Upper lobe of left lung (tissue), 6 donors: ENCODE data around the gene CPM. TPM values are rescaled to one million over a fixed set of nuclear protein-coding genes. Genes with fewer than 3 reads are reported as not detected.
"Not testable (repeated sequence)": the region's sequence is repeated elsewhere in the genome, so short reads cannot be mapped to it uniquely, and the experiment has no call there.

Experiments used
- ATAC-seq, 2 donors: fragments of 200-7000 bp; cut with Tn5 transposase; one replicate each; pipeline ENCODE4 v1.9.1; 2022; ENCODE audit warnings: mild to moderate bottlenecking in 2 of 2, moderate library complexity in 2 of 2; ENCODE audit not compliant: low FRiP score in 2 of 2
- DNase-seq, 2 donors: peaks; one replicate each; pipeline ENCODE4 v3.0.0-alpha.2; 2019 to 2020
- H3K27ac ChIP-seq, 4 donors: fragments of 200-600 bp; sonication (generic); one replicate each; pipeline ENCODE4 v1.5.1; 2016 to 2019
- H3K27me3 ChIP-seq, 4 donors: fragments of 200-600 bp; sonication (generic); one replicate each; pipeline ENCODE4 v1.5.1; 2017 to 2019
- H3K36me3 ChIP-seq, 4 donors: fragments of 200-600 bp; sonication (generic); one replicate each; pipeline ENCODE4 v1.5.1; 2016 to 2019
- H3K4me1 ChIP-seq, 4 donors: fragments of 200-600 bp; sonication (generic); one replicate each; pipeline ENCODE4 v1.5.1; 2018 to 2019
- H3K4me3 ChIP-seq, 4 donors: fragments of 200-600 bp; sonication (generic); one replicate each; pipeline ENCODE4 v1.5.1; 2017 to 2019; ENCODE audit warnings: mild to moderate bottlenecking in 2 of 4, moderate library complexity in 1 of 4
- H3K9me3 ChIP-seq, 4 donors: fragments of 200-600 bp; sonication (generic); one replicate each; pipeline ENCODE4 v1.5.1; 2018 to 2019
- EP300 ChIP-seq, 4 donors: sonication (generic); formaldehyde crosslinking; IDR thresholded peaks; one replicate each; pipeline ENCODE4 v1.5.1; 2017; ENCODE audit warnings: antibody characterized with exemption in 4 of 4, control low read depth in 2 of 4
- POLR2A ChIP-seq, 4 donors: fragments of 450-650 bp; IDR thresholded peaks; one replicate each; pipeline ENCODE4 v1.5.1; 2016 to 2017; ENCODE audit warnings: antibody characterized with exemption in 4 of 4, mild to moderate bottlenecking in 2 of 4
- POLR2AphosphoS5 ChIP-seq, 2 donors: sonication (generic); formaldehyde crosslinking; IDR thresholded peaks; one replicate each; pipeline ENCODE4 v1.5.1; 2017; ENCODE audit warnings: antibody characterized with exemption in 2 of 2
- WGBS, 2 donors: methylation state at CpG; one replicate each; pipeline ENCODE4 v1.1.5; 2017 to 2018; 5-methylcytosine and 5-hydroxymethylcytosine counted together
- total RNA-seq, 6 donors: library from RNA; depleted of rRNA in 4 of 6; stranded (reverse); fragments of >200 nt in 4 of 6; gene quantifications; one replicate each; pipeline versions ENCODE4 v1.1.0 to v1.2.1, GENCODE V29; 2016 to 2021
- TF ChIP-seq, protein P1 (sequence below), 6 experiments: fragments of 450-650 bp in 4 of 6; fragments of 200-600 bp in 2 of 6; sonication (generic) in 2 of 6; IDR thresholded peaks; one replicate each; pipeline ENCODE4 v1.5.1; 2016 to 2019; ENCODE audit warnings: antibody characterized with exemption in 6 of 6
- donor health status: DM: no; HTN: no; CAD: no; lungs with moderate emphysema.
- donor health status: DM: no; HTN: yes; CAD: no; lungs with severe emphysema.

Gene CPM
- total RNA-seq, 6 donors from 2014 or later, result 143 to 393 (median 303) TPM

DNA sequence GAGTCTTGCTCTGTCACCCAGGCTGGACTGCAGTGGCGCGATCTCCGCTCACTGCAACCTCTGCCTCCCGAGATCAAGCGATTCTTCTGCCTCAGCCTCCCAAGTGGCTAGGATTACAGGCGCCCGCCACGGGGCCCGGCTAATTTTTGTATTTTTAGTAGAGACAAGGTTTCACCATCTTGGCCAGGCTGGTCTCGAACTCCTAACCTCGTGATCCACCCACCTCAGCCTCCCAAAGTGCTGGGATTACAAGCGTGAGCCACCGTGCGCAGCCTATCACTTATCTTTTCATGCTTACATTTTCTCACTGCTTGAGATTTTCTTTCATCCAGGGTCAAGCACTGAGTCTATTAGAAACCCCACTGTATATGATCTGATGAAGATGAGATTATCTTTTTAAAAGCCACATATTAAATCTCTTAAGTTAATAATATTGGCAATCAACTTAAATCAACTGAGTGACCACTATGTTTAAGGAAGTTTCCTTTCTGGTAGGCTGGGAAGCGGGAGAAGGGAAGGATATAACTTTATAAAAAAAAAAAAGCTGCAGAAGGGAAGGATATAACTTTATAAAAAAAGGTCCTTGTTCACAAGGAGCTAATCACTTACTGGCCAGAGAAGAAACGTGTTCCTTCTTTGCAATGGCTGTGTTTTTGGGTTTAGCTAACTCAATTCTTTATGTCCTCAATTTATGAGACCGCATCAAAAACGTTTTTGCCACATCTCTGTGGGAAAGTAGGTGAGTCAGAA is 126.3 kb downstream of the CPM start:
- peaks cover 8 to 28% (median 18%) of the 10 kb centered on the region in 4 donors for H3K4me1 ChIP-seq
- no peak for TF ChIP-seq POLR2AphosphoS5 (IDR thresholded peaks at IDR 0.05)
- no peak for TF ChIP-seq POLR2A (IDR thresholded peaks at IDR 0.05)
- no peak for TF ChIP-seq EP300 (IDR thresholded peaks at IDR 0.05)
- TF ChIP-seq, protein P1, sequence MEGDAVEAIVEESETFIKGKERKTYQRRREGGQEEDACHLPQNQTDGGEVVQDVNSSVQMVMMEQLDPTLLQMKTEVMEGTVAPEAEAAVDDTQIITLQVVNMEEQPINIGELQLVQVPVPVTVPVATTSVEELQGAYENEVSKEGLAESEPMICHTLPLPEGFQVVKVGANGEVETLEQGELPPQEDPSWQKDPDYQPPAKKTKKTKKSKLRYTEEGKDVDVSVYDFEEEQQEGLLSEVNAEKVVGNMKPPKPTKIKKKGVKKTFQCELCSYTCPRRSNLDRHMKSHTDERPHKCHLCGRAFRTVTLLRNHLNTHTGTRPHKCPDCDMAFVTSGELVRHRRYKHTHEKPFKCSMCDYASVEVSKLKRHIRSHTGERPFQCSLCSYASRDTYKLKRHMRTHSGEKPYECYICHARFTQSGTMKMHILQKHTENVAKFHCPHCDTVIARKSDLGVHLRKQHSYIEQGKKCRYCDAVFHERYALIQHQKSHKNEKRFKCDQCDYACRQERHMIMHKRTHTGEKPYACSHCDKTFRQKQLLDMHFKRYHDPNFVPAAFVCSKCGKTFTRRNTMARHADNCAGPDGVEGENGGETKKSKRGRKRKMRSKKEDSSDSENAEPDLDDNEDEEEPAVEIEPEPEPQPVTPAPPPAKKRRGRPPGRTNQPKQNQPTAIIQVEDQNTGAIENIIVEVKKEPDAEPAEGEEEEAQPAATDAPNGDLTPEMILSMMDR (IDR thresholded peaks at IDR 0.05), result no peak
- H3K36me3 ChIP-seq, result peaks cover 0 to 18% (median 8%) of the 10 kb centered on the region in 4 donors
- no peaks in the 10 kb centered on the region for H3K27me3 ChIP-seq
- H3K9me3 ChIP-seq, result no peaks in the 10 kb centered on the region
- H3K27ac ChIP-seq, result peak overlapping the region; percentile 96 to 99 (median 97)
- DNase-seq (peak in 1 of 2 donors; percentile 45), ATAC-seq (no peak)
- WGBS, 2 donors, result 85 to 86% methylated on average over 18 of the region's 18 CpGs
- peak overlapping the region in 3 of 4 donors; percentile 71 to 90 (median 80) for H3K4me3 ChIP-seq

DNA sequence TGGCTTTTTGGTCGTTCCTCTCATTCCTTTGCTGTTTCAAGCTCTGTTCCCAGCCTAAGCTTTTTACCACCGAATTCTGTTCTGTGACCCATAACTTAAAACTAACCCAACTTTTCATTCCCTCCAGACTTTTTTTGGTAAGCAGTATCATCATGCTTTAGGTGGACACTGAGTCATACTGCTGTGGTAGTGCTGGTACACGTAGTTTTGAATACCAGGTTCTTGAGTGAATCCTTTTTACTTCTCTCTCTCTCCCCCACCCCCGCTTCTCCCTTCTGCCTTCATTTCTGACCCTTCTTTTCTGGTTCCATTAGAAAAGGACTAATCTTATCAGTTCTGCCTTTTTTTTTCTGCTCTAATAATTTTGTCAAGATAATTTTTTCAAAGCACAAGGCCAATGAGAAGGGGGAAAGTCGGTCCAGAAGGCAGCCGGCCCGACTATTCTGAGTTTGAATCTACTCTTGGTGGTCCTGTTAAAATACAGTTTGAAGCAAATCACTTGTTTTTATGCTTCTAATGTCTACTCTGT is 127.3 kb downstream of the CPM start:
- no peak overlapping the region for H3K4me3 ChIP-seq
- no peaks in the 10 kb centered on the region for H3K9me3 ChIP-seq
- DNase-seq (no peak), ATAC-seq (no peak)
- WGBS, 2 donors, result 91 to 93% methylated on average over 7 of the region's 7 CpGs
- TF ChIP-seq, protein P1 (IDR thresholded peaks at IDR 0.05), result no peak
- TF ChIP-seq POLR2AphosphoS5 (IDR thresholded peaks at IDR 0.05) (no peak), EP300 (IDR thresholded peaks at IDR 0.05) (no peak), POLR2A (IDR thresholded peaks at IDR 0.05) (no peak)
- H3K36me3 ChIP-seq, result peaks cover 0 to 10% (median 7%) of the 10 kb centered on the region in 4 donors
- H3K27ac ChIP-seq, result no peak overlapping the region
- peaks cover 2 to 21% (median 10%) of the 10 kb centered on the region in 4 donors for H3K4me1 ChIP-seq
- H3K27me3 ChIP-seq, result no peaks in the 10 kb centered on the region

DNA sequence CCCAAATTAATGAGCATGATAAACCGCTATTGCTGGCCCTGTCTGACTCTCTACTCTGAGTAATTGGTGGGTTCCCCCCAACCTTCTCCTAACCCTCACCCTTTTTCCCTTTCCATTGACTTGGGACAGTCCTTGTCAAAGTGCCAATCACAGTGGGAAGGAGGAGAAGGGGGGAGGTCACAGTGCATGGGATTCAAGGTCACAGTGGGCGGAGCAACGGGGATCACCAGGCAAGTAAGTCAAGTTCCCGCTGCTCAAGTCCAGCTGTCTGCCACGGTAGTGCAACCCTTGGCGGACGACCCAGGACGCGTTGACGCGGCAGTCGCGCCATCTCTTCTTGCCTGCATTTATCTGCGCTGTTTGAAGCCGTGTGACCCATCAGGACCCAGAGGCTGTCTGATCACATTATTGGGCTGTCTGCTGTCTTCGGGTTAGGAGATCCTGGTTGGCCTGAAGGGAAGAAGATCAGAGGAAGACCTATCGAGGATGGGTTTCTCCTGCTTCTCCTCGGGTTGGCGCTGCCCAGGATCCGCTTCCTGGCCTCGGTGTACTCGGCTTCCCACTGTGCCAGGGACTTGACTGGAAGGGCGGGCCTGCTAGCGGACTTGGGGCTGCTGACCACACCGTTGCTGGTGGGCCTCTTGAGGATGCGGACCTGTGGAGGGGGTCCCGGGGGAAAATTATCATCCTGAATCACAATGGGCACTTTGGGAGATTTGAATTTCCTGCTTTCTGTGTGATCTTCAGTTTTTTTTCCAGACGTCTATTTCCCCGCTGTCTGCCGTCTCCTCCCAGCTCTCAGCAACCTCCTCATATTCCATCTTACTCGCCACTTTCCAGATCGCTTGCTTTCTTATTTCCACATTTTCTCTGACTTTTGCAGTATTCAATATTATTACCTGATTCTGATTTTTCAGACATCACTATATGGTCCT is 128.0 kb downstream of the CPM start:
- 80 to 84% methylated on average over 22 to 29 of the region's 32 CpGs for WGBS, 2 donors
- Histone ChIP-seq H3K27ac (peak overlapping the region in 1 of 4 donors; percentile 56), H3K4me1 (peaks cover 0 to 14% (median 7%) of the 10 kb centered on the region in 4 donors), H3K9me3 (no peaks in the 10 kb centered on the region), H3K36me3 (peaks cover 0 to 4% (median 3%) of the 10 kb centered on the region in 4 donors), H3K4me3 (no peak overlapping the region), H3K27me3 (no peaks in the 10 kb centered on the region)
- peak in 1 of 2 donors; percentile 62 for DNase-seq
- no peak for ATAC-seq
- no peak for TF ChIP-seq POLR2A (IDR thresholded peaks at IDR 0.05)
- TF ChIP-seq, protein P1 (IDR thresholded peaks at IDR 0.05), result no peak
- TF ChIP-seq EP300 (IDR thresholded peaks at IDR 0.05), result no peak
- no peak for TF ChIP-seq POLR2AphosphoS5 (IDR thresholded peaks at IDR 0.05)

DNA sequence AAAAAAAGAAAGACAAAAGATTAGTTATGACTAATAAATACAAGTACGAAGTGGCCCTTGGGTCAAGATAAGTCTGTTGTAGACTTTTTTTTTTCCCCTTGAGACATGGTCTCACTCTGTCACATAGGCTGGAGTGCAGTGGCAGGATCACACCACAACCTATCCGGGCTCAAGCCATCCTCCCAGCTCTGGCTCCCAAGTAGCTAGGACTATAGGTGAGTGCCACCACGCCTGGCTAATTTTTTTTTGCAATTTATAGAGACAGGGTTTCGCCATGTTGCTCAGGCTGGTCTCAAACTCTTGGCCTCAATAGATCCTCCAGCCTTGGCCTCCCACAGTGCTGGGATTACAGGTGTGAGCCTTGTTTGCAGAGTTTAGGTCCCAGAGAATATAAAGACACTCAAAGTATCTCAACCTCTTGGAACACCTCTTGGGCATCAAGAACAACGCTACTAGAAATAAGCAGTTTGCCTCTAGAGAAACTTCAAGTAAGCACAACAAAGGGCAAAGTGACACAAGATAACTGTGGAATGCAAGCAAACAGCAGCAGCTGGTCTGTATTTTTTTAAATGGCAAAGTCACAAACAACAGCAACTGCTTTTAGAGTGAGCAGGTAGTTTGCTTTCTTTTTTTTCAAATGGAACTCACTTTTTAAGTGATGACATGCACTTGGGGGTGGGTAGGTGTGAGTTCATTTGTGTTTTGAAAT is 128.9 kb downstream of the CPM start:
- H3K27ac ChIP-seq, result peak overlapping the region in 1 of 4 donors; percentile 43
- no peak overlapping the region for H3K4me3 ChIP-seq
- 92% methylated on average over 5 of the region's 5 CpGs for WGBS, 2 donors
- H3K36me3 ChIP-seq, result no peaks in the 10 kb centered on the region
- H3K27me3 ChIP-seq, result no peaks in the 10 kb centered on the region
- ATAC-seq (no peak), DNase-seq (no peak)
- H3K9me3 ChIP-seq, result no peaks in the 10 kb centered on the region
- no peak for TF ChIP-seq POLR2A (IDR thresholded peaks at IDR 0.05)
- TF ChIP-seq POLR2AphosphoS5 (IDR thresholded peaks at IDR 0.05), result no peak
- TF ChIP-seq, protein P1 (IDR thresholded peaks at IDR 0.05), result no peak
- no peak for TF ChIP-seq EP300 (IDR thresholded peaks at IDR 0.05)
- H3K4me1 ChIP-seq, result peaks cover 0 to 8% (median 5%) of the 10 kb centered on the region in 4 donors

DNA sequence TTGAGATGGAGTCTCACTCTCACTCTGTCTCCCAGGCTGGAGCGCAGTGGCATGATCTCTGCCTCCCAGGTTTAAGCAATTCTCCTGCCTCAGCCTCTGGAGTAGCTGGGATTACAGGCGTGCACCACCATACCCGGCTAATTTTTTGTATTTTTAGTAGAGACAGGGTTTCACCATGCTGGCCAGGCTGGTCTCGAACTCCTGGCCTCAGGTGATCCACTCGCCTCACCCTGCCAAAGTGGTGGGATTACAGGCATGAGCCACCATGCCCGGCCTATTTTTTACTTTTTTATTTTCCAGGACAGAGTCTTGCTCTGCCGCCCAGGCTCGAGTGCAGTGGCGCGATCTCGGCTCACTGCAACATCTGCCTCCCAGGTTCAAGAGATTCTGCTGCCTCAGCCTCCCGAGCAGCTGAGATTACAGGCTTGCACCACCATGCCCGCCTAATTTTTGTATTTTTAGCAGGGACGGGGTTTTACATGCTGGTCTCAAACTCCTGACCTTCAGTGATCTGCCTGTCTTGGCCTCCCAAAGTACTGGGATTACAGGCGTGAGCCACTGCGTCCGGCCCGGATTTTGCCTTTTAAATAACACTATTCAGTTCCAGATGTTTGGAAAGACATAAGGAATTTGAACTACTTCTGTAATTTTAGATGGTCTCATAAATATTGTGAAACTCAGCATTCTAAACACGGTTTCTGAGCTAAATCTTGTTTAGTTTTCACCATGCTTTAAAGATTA is 129.9 kb downstream of the CPM start:
- ATAC-seq, H3K27me3 ChIP-seq, H3K4me3 ChIP-seq, H3K36me3 ChIP-seq, H3K9me3 ChIP-seq, H3K4me1 ChIP-seq: not testable (repeated sequence)
- 92 to 93% methylated on average over 19 of the region's 19 CpGs for WGBS, 2 donors
- H3K27ac ChIP-seq, result peak overlapping the region in 1 of 4 donors; percentile 43
- peak in 1 of 2 donors; percentile 39 for DNase-seq

DNA sequence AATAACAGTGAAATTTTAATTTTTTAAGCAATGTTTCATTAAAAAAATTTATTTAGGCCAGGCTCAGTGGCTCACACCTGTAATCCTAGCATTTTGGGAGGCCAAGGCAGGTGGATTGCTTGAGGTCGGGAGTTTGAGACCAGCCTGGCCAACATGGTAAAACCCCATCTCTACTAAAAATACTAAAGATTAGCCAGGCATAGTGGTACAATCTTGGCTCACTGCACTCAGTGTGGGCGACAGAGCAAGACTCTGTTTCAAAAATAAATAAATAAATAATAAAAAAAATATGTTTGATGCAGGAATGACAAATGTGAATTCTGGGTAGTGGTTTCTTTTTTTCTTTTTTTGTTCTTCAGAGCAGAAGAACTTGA is 130.6 kb downstream of the CPM start:
- not testable (repeated sequence) for H3K36me3 ChIP-seq, ATAC-seq, DNase-seq, H3K27me3 ChIP-seq, H3K4me1 ChIP-seq, H3K9me3 ChIP-seq, H3K4me3 ChIP-seq
- H3K27ac ChIP-seq, result peak overlapping the region in 1 of 4 donors; percentile 6
- WGBS, 2 donors, result 90 to 93% methylated on average over 2 of the region's 2 CpGs
